ENCODE results near the gene OR2T3.
"Not testable (repeated sequence)": the region's sequence is repeated elsewhere in the genome, so short reads cannot be mapped to it uniquely, and the experiment has no call there.

OR2T3 gene

GRCh38 chr1:248472111-248472510 lies 1.0 kb upstream of the OR2T3 start:
- not testable (repeated sequence) for DNase-seq

GRCh38 chr1:248475660-248476059 lies 2.5 kb downstream of the OR2T3 start:
- DNase-seq: not testable (repeated sequence)

- not testable (repeated sequence) for DNase-seq
Measured at GRCh38 chr1:248481686-248482579, 8.8 kb downstream of the OR2T3 start.

GRCh38 chr1:248488289-248488688 lies 15.1 kb downstream of the OR2T3 start, which contains the start of gene OR2T5:
Gene OR2T5, plus strand, starts transcription at chr1:248488589. Its CDS starts 0 bp downstream, at chr1:248488589.
- DNase-seq: not testable (repeated sequence)

- DNase-seq: not testable (repeated sequence)
Measured at GRCh38 chr1:248496661-248497060, 23.5 kb downstream of the OR2T3 start.

GRCh38 chr1:248500305-248501035 lies 27.3 kb downstream of the OR2T3 start:
- DNase-seq: not testable (repeated sequence)

GRCh38 chr1:248507773-248508172 lies 34.6 kb downstream of the OR2T3 start, which contains the start of gene OR2G6:
Gene OR2G6, plus strand, starts transcription at chr1:248508073. Its CDS starts 13,574 bp downstream, at chr1:248521647.
- not testable (repeated sequence) for DNase-seq

GRCh38 chr1:248510217-248510616 lies 37.1 kb downstream of the OR2T3 start:
- DNase-seq: not testable (repeated sequence)

GRCh38 chr1:248521856-248522255 lies 48.7 kb downstream of the OR2T3 start:
- no peak for DNase-seq

Data from fibroblast of skin of back (primary cell).